ENCODE measurements around the gene PRSS27. TPM values are rescaled to one million over a fixed set of nuclear protein-coding genes. Genes with fewer than 3 reads are reported as not detected.
"Not testable (repeated sequence)": the region's sequence is repeated elsewhere in the genome, so short reads cannot be mapped to it uniquely, and the experiment has no call there.

PRSS27 gene
- total and polyA plus RNA-seq, 2 of the 8 experiments (the other 6 are each of a cell fraction or from before 2014, with no cell fraction given), result 1.3 to 7.5 TPM

DNA sequence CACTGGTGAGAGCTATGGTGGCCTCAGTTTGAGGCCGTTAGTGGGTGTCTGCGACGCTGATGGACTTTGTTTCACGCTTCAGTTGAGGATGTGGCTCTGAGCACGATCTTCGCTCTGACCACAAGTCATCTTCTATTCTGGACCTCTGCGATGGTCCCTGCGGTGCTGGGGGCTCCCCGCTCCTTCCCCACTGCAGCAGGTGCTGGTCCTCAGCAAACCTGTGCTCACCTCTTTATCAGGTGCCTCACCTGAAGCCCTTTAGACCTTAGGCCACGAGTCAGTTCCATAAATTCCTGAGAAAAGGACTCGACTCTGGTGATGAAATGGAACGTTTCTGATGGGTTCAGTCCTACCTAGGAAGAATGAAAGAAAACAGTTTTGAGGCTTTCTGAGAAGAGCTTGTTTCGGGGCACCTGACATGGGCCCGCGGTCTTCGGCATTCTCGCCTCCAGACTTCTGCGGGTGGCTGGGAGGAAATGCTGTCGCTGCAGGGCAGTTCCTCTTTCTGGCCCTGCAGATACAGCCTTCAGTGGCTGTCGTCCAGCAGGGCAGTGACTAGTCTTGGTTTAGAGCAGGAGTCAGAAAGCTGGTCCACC, 33.0 kb downstream of the PRSS27 start (continued):
- TF ChIP-seq RAD21 (IDR thresholded peaks at IDR 0.05 in 1 of 2, conservative IDR thresholded peaks at IDR 0.05 in 1 of 2; ENCODE audit: low read depth in 2 of 2, low read length in 2 of 2) (no peak), ZNF274 (IDR thresholded peaks at IDR 0.05; ENCODE audit: borderline replicate concordance, extremely low read depth, low read length) (no peak), SUZ12 (IDR thresholded peaks at IDR 0.05; ENCODE audit: low read length) (no peak), SRF (IDR thresholded peaks at IDR 0.05; ENCODE audit: low read depth, low read length) (no peak), KDM4A (IDR thresholded peaks at IDR 0.05; ENCODE audit: low read depth, low read length, severe bottlenecking) (no peak), JUND (IDR thresholded peaks at IDR 0.05; ENCODE audit: low read length) (no peak)

DNA sequence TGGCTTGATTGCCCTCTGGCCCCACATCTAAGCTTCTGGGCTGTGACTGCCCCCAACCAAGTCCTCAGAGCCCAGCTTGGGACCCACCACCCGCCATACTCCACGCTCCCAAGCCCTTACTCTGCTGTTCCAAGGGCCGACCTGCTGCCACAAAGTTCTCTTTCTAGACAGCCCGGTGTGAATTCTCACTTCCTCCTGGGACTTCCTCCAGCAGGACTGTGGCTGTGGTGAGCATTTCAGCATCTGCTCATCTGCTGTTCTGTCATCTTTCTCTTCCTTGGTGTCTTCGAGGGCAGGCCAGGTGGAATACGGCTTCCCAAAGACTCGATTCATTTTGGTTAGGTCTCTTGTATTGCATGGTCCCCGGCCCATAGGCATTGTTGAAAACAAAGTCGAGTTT, 33.9 kb downstream of the PRSS27 start:
- H3K56ac ChIP-seq (replicated peaks; ENCODE audit: insufficient read length, low read depth, low read length); H3K4me2 ChIP-seq (ENCODE audit: insufficient read depth in 1 of 2, low read depth in 2 of 2, low read length in 2 of 2); CTCF ChIA-PET (ENCODE audit: partially characterized antibody); H3K23me2 ChIP-seq (ENCODE audit: low read depth, low read length); H2AFZ ChIP-seq (ENCODE audit: low read length); H3K9ac ChIP-seq (replicated peaks in 1 of 4; ENCODE audit: extremely low read depth in 1 of 4, low read depth in 3 of 4, low read length in 3 of 4); H3K27ac ChIP-seq (ENCODE audit: low read depth, low read length); H2BK12ac ChIP-seq (ENCODE audit: low read depth, low read length); POLR2A ChIA-PET (ENCODE audit: partially characterized antibody); FAIRE-seq; H3K23ac ChIP-seq (ENCODE audit: insufficient read length); H4K5ac ChIP-seq (ENCODE audit: insufficient read length, low read depth, low read length); H3K27me3 ChIP-seq (replicated peaks in 1 of 4; ENCODE audit: control insufficient read depth in 3 of 4, extremely low read depth in 1 of 4, insufficient read depth in 3 of 4, low read length in 3 of 4); H3K9me3 ChIP-seq (ENCODE audit: insufficient read depth in 2 of 2, low read depth in 1 of 2, low read length in 1 of 2); H4K8ac ChIP-seq (ENCODE audit: extremely low read depth, insufficient read depth, low read length); H2BK120ac ChIP-seq (replicated peaks; ENCODE audit: low read depth, low read length); H3K4ac ChIP-seq (replicated peaks; ENCODE audit: insufficient read length, low read depth, low read length); DNase-seq (ENCODE audit: low read depth in 1 of 2, low spot score in 2 of 2); H2BK5ac ChIP-seq (ENCODE audit: low read depth, low read length); H2BK15ac ChIP-seq (ENCODE audit: low read length); H3K4me1 ChIP-seq (replicated peaks in 1 of 4; ENCODE audit: control insufficient read depth in 3 of 4, insufficient read depth in 4 of 4, low read length in 3 of 4); H3K18ac ChIP-seq (ENCODE audit: extremely low read depth, low read length); H2BK20ac ChIP-seq (ENCODE audit: low read length); H2AK5ac ChIP-seq (ENCODE audit: low read depth, low read length); H3K36me3 ChIP-seq (ENCODE audit: control insufficient read depth in 2 of 4, insufficient read depth in 4 of 4, low read length in 3 of 4); H4K91ac ChIP-seq (replicated peaks; ENCODE audit: insufficient read length, low read length); H3K4me3 ChIP-seq (ENCODE audit: extremely low read depth in 1 of 4, insufficient read depth in 2 of 4, low read depth in 3 of 4, low read length in 4 of 4); H3K14ac ChIP-seq (ENCODE audit: insufficient read length): not testable (repeated sequence)
- peaks cover 18% of the 10 kb centered on the region for H3K79me1 ChIP-seq (ENCODE audit: low read depth, low read length)
- peaks cover 3 to 11% of the 10 kb centered on the region in 2 experiments for H4K20me1 ChIP-seq (replicated peaks in 1 of 2; ENCODE audit: control insufficient read depth in 1 of 2, insufficient read depth in 2 of 2, low read length in 2 of 2)
- peaks cover 0 to 46% of the 10 kb centered on the region in 2 experiments; a peak in 3 of 4 replicates for H3K79me2 ChIP-seq (ENCODE audit: control insufficient read depth in 1 of 2, insufficient read depth in 2 of 2, low read length in 2 of 2)
- no CpG with 5 or more reads among the region's 9 CpGs for WGBS, 2 experiments (ENCODE audit: extremely low coverage in 1 of 2, insufficient coverage in 1 of 2, insufficient read length in 1 of 2, insufficient replicate concordance in 2 of 2, low coverage in 1 of 2, low lambda C conversion rate in 2 of 2, missing lambda C conversion rate in 1 of 2)
